ENCODE measurements around the gene PPP2R2C. TPM values are rescaled to one million over a fixed set of nuclear protein-coding genes. Genes with fewer than 3 reads are reported as not detected.

The PPP2R2C gene
- total and polyA plus RNA-seq, 10 of the 15 experiments (the other 5 are each of a cell fraction or from before 2014, with no cell fraction given) = 0.13 to 0.15 TPM; not detected in 8

DNA sequence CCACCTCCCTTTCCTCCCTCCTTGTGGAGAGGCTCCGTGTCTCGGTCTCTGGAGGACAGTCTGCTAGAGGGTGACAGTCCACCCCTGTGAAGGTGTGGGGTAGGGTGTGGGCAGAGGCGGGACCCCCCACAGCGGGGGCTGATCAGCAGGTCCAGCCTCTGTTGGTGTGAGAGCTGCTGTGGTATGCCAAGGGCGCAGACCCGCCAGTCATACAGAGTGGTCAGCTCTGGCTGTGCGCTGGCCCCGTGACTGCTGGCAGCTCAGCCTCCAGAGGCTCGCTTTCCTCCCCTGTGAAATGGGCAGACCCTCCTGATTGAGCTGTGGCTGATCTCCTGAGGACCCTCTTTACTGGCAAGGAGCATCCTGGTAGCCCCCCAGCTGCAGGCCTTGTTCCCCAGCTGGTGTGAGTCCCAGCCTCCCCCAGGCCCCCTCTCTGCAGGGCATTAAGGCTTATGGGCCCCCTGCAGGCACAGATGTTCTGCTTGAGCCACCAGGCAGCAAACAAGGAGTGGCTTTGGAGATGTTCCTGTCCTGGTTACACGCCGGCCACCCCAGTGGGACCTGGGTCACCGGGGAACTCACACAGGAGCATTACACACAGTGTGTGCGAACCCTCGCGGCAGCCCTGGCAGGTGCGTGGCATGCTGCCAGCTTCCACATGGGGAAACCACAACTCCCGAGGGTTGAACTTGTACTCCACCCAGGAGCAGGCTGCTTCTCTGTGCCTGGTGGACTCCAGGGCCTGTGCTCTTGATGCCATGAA lies 76.8 kb downstream of the PPP2R2C start:
- intact Hi-C loops (cut with micrococcal nuclease; ENCODE audit: unreplicated experiment) = no loop called here
- RAD21 ChIA-PET (ENCODE audit: unreplicated experiment) = no interaction called here
- no peak for FAIRE-seq
- no peaks in the 10 kb centered on the region for H3K36me3 ChIP-seq (ENCODE audit: control insufficient read depth in 2 of 2, insufficient read depth in 2 of 2, low read length in 1 of 2)
- H3K9me3 ChIP-seq (replicated peaks; ENCODE audit: control insufficient read depth, insufficient read depth, low read length) = no peaks in the 10 kb centered on the region
- DNase-seq (ENCODE audit: low read depth, low spot score) = no peak
- TF ChIP-seq, protein P1, sequence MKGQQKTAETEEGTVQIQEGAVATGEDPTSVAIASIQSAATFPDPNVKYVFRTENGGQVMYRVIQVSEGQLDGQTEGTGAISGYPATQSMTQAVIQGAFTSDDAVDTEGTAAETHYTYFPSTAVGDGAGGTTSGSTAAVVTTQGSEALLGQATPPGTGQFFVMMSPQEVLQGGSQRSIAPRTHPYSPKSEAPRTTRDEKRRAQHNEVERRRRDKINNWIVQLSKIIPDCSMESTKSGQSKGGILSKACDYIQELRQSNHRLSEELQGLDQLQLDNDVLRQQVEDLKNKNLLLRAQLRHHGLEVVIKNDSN (IDR thresholded peaks at IDR 0.05; ENCODE audit: borderline replicate concordance, extremely low read length, insufficient read depth, low read depth, low read length) = no peak
- no peak for TF ChIP-seq SPI1 (IDR thresholded peaks at IDR 0.05; ENCODE audit: borderline replicate concordance, insufficient read depth, low read depth, low read length)
- no peak for TF ChIP-seq KAT2A (conservative IDR thresholded peaks at IDR 0.05; ENCODE audit: control insufficient read depth, low read depth, low read length)
- TF ChIP-seq RCOR1 (conservative IDR thresholded peaks at IDR 0.05; ENCODE audit: low read depth, low read length) = no peak
- TF ChIP-seq ZNF217 (IDR thresholded peaks at IDR 0.05) = no peak
- TF ChIP-seq YBX1 (IDR thresholded peaks at IDR 0.05) = no peak
- TF ChIP-seq DPF2 (IDR thresholded peaks at IDR 0.05) = no peak
- no peak for TF ChIP-seq NFYB (IDR thresholded peaks at IDR 0.05; ENCODE audit: insufficient read depth, low read depth, low read length)
- no peak for TF ChIP-seq ZNF384 (IDR thresholded peaks at IDR 0.05; ENCODE audit: borderline replicate concordance, low read depth, low read length)
- no peak for TF ChIP-seq FOXM1 (IDR thresholded peaks at IDR 0.05; ENCODE audit: low read depth, low read length)
- TF ChIP-seq ASH2L (IDR thresholded peaks at IDR 0.05; ENCODE audit: borderline replicate concordance, low read depth) = no peak
- TF ChIP-seq, protein P2, sequence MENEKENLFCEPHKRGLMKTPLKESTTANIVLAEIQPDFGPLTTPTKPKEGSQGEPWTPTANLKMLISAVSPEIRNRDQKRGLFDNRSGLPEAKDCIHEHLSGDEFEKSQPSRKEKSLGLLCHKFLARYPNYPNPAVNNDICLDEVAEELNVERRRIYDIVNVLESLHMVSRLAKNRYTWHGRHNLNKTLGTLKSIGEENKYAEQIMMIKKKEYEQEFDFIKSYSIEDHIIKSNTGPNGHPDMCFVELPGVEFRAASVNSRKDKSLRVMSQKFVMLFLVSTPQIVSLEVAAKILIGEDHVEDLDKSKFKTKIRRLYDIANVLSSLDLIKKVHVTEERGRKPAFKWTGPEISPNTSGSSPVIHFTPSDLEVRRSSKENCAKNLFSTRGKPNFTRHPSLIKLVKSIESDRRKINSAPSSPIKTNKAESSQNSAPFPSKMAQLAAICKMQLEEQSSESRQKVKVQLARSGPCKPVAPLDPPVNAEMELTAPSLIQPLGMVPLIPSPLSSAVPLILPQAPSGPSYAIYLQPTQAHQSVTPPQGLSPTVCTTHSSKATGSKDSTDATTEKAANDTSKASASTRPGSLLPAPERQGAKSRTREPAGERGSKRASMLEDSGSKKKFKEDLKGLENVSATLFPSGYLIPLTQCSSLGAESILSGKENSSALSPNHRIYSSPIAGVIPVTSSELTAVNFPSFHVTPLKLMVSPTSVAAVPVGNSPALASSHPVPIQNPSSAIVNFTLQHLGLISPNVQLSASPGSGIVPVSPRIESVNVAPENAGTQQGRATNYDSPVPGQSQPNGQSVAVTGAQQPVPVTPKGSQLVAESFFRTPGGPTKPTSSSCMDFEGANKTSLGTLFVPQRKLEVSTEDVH (IDR thresholded peaks at IDR 0.05; ENCODE audit: low read depth, partially characterized antibody) = no peak
- H3K4me3 ChIP-seq = no peak overlapping the region
- SMC1A ChIA-PET (ENCODE audit: uncharacterized antibody, unreplicated experiment) = no interaction called here
- peaks cover 0 to 2% of the 10 kb centered on the region in 2 experiments; a peak in 3 of 4 replicates for H3K27me3 ChIP-seq (replicated peaks in 1 of 2; ENCODE audit: control insufficient read depth in 2 of 2, insufficient read depth in 2 of 2, low read length in 1 of 2)
- no peak overlapping the region for H3K27ac ChIP-seq (ENCODE audit: control insufficient read depth, insufficient read depth)
- no peak overlapping the region for H2AFZ ChIP-seq (ENCODE audit: control insufficient read depth, low read depth, low read length)
- ATAC-seq = no peak
- no peaks in the 10 kb centered on the region for H3K4me1 ChIP-seq (ENCODE audit: control insufficient read depth, insufficient read depth, low read length)
- H3K9ac ChIP-seq (ENCODE audit: control insufficient read depth, insufficient read depth, low read length) = no peak overlapping the region
- no peaks in the 10 kb centered on the region for H4K20me1 ChIP-seq (ENCODE audit: control insufficient read depth, insufficient read depth)
- H3K4me2 ChIP-seq (ENCODE audit: control insufficient read depth, insufficient read depth) = no peak overlapping the region
- in situ Hi-C loops (cut with MboI) = no loop called here
- POLR2A ChIA-PET = no interaction called here
- CTCF ChIA-PET = no interaction called here
- no TSS peak for BruUV-seq (replicated peaks)
- 11% methylated on average over 17 of the region's 17 CpGs for WGBS (ENCODE audit: insufficient coverage, insufficient replicate concordance, low lambda C conversion rate, missing lambda C conversion rate)
- no peaks in the 10 kb centered on the region for H3K79me2 ChIP-seq (ENCODE audit: control insufficient read depth, insufficient read depth, low read length)

Data from GM12878 (cell line).